Rectal smooth muscle tissue (tissue), 1 donor: ENCODE results near the gene THOC2.
"Not testable (repeated sequence)": the region's sequence is repeated elsewhere in the genome, so short reads cannot be mapped to it uniquely, and the experiment has no call there.

Experiments used
- H3K27ac ChIP-seq: one replicate; pipeline ENCODE4 v1.7.0; 2013; ENCODE audit warnings: low read depth, low read length, inconsistent platforms
- H3K27me3 ChIP-seq: one replicate; pipeline ENCODE4 v1.7.0; 2013; ENCODE audit warnings: low read length; ENCODE audit not compliant: control insufficient read depth, insufficient read depth
- H3K36me3 ChIP-seq: one replicate; pipeline ENCODE4 v1.7.0; 2013; ENCODE audit warnings: low read length; ENCODE audit not compliant: control insufficient read depth, insufficient read depth
- H3K4me1 ChIP-seq: one replicate; pipeline ENCODE4 v1.7.0; 2013; ENCODE audit warnings: low read length; ENCODE audit not compliant: control insufficient read depth, insufficient read depth
- H3K4me3 ChIP-seq: one replicate; pipeline ENCODE4 v1.7.0; 2013; ENCODE audit warnings: low read length
- H3K9ac ChIP-seq: one replicate; pipeline ENCODE4 v1.7.0; 2013; ENCODE audit warnings: low read length

The THOC2 gene

DNA sequence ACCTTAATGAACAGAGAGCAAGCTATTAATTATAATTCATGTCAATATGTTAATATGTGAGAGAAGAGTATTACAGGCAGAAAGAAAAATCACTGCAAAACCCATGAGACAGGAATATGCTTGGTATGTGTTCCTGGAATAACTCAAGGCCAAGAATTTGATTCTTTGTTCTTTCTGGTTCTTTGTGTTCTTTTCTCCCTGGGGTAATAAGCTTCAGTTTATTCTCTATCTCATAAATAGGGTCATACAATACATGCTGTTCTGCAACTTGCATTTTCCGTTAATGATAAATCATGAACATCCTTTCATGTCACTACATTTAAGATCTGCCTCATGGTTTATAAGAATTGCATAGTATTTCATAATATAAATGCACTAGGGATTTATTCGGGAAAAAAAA, 16.8 kb upstream of the THOC2 start:
- Histone ChIP-seq H3K36me3 (no peaks in the 10 kb centered on the region), H3K27me3 (no peaks in the 10 kb centered on the region), H3K4me1 (no peaks in the 10 kb centered on the region), H3K9ac (no peak overlapping the region), H3K27ac (no peak overlapping the region), H3K4me3 (no peak overlapping the region)

GRCh38 chrX:123745511-123745910, 12.7 kb upstream of the THOC2 start:
- Histone ChIP-seq H3K4me1 (no peaks in the 10 kb centered on the region), H3K27ac (peak overlapping the region; percentile 14), H3K9ac (no peak overlapping the region), H3K36me3 (no peaks in the 10 kb centered on the region), H3K27me3 (no peaks in the 10 kb centered on the region), H3K4me3 (no peak overlapping the region)

GRCh38 chrX:123743312-123743711, 10.5 kb upstream of the THOC2 start:
- Histone ChIP-seq H3K9ac (no peak overlapping the region), H3K4me1 (no peaks in the 10 kb centered on the region), H3K4me3 (no peak overlapping the region), H3K36me3 (no peaks in the 10 kb centered on the region), H3K27me3 (no peaks in the 10 kb centered on the region), H3K27ac (no peak overlapping the region)

DNA sequence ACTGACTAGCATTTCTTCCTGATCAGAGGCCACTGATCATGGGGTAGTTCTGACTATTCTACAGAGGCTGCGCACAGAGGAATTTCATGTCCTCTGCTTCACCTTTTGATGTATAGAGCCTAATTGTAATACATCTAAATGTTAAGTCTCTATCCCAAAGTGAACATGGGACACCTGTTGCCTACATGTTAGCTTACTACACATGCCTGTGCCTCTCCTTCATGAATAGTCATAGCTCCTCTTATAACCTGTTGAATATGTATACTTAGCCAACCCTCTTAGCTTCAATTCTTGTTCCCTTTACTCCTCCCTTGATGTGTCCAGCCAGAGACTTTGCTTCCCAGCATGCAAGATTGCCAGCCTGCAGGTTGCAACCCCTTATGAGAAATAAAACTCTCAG, 9.6 kb upstream of the THOC2 start:
- H3K4me3 ChIP-seq, result no peak overlapping the region

GRCh38 chrX:123740536-123740935, 7.7 kb upstream of the THOC2 start:
- no peak overlapping the region for H3K9ac ChIP-seq
- H3K27me3 ChIP-seq, result no peaks in the 10 kb centered on the region
- no peaks in the 10 kb centered on the region for H3K4me1 ChIP-seq
- H3K36me3 ChIP-seq, result no peaks in the 10 kb centered on the region
- no peak overlapping the region for H3K27ac ChIP-seq
- no peak overlapping the region for H3K4me3 ChIP-seq

More for the DNA sequence above, 9.6 kb upstream of the THOC2 start:
- Histone ChIP-seq H3K9ac (no peak overlapping the region), H3K27ac (no peak overlapping the region), H3K4me1 (no peaks in the 10 kb centered on the region), H3K27me3 (no peaks in the 10 kb centered on the region), H3K36me3 (no peaks in the 10 kb centered on the region)

GRCh38 chrX:123740006-123740405, 7.2 kb upstream of the THOC2 start:
- H3K27me3 ChIP-seq, result no peaks in the 10 kb centered on the region
- no peaks in the 10 kb centered on the region for H3K4me1 ChIP-seq
- H3K36me3 ChIP-seq, result no peaks in the 10 kb centered on the region
- H3K27ac ChIP-seq, result no peak overlapping the region
- H3K9ac ChIP-seq, result no peak overlapping the region
- H3K4me3 ChIP-seq, result no peak overlapping the region

DNA sequence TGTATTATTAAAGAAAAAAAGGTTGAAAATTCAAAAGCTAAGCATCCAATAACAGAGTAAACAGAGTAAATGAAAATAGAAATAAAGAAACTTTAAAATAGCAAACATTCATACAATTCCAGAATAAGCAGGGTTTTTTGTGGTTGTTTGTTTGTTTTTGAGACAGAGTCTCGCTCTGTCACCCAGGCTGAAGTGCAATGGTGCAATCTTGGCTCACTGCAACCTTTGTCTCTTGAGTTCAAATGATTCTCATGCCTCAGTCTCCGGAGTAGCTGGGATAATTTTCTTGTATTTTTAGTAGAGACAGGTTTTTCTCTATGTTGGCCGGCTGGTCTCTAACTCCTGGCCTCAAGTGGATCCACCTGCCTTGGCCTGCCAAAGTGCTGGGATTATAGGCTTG, 6.6 kb upstream of the THOC2 start:
- Histone ChIP-seq H3K9ac (no peak overlapping the region), H3K27ac (no peak overlapping the region), H3K4me3 (no peak overlapping the region), H3K4me1 (no peaks in the 10 kb centered on the region), H3K27me3 (no peaks in the 10 kb centered on the region), H3K36me3 (no peaks in the 10 kb centered on the region)

DNA sequence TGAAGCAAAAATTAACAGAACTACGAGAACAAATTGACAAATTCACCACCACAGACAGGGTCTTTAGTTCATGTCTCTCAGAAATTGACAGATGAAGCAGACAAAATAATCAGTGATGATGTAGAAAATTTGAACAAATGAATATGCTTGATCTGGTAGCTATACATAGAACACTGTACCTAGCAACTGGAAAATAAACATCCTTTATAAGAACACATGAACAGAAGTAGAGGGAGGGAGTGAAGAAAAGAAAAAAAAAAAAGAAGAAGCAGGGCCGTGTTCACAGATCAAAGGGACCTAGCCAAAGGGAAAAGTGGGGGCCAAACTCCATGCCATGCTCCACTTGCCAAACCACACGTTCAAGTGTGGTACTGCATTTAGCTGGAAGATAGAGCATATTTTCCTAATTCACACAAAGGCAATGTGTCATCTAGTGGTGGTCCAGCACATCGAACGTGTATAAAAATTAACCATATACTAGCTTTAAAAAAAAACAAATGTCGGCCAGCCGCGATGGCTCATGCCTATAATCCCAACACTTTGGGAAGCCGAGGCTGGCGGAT, 5.6 kb upstream of the THOC2 start:
- Histone ChIP-seq H3K27me3 (no peaks in the 10 kb centered on the region), H3K4me3 (no peak overlapping the region), H3K4me1 (no peaks in the 10 kb centered on the region), H3K9ac (no peak overlapping the region), H3K27ac (no peak overlapping the region), H3K36me3 (no peaks in the 10 kb centered on the region)

DNA sequence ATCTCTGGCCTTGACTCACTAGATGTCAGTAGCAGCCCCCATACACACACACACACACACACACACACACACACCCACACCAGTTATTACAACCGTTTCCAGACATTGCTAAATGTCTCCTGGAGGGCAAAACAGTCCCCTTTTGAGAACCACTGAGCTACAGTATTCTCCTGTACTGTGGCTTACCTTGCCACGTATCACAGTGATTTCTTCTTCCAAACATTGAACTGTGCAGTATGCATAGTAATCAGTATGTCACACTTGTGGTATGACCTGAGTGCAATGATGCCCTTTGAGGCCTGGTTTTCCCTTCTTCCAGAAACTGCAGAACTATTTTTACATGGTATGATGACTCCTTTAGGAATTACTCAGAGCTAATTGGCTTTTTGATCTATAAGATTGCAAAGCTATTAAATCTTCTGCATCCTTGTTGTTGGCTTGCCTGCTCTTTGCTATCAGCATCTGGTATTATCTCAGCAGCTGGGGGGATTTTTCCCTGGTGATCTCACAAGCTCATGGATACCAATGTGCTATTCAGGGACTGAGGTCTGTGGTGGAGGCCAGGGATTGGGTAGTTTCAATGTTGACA, 3.6 kb upstream of the THOC2 start:
- no peaks in the 10 kb centered on the region for H3K36me3 ChIP-seq
- no peak overlapping the region for H3K4me3 ChIP-seq
- no peaks in the 10 kb centered on the region for H3K4me1 ChIP-seq
- no peaks in the 10 kb centered on the region for H3K27me3 ChIP-seq
- H3K9ac ChIP-seq, result no peak overlapping the region
- H3K27ac ChIP-seq, result no peak overlapping the region

DNA sequence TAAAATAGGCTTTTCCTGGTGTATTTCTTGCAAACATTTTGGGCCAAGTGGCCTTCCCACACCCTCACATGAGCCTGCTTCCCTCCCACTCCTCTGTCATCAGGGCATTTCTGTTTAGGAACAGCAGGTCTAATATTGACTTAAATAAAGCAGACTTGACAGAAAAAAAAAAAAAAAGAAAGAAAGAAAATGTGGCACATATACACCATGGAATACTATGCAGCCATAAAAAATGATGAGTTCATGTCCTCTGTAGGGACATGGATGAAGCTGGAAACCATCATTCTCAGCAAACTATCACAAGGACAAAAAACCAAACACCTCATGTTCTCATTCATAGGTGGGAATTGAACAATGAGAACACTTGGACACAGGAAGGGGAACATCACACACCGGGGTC, 2.3 kb upstream of the THOC2 start:
- not testable (repeated sequence) for H3K27ac ChIP-seq, H3K36me3 ChIP-seq, H3K27me3 ChIP-seq, H3K4me1 ChIP-seq, H3K9ac ChIP-seq, H3K4me3 ChIP-seq

GRCh38 chrX:123734079-123734478, 1.2 kb upstream of the THOC2 start:
- H3K27ac ChIP-seq, H3K4me3 ChIP-seq, H3K4me1 ChIP-seq, H3K36me3 ChIP-seq, H3K27me3 ChIP-seq, H3K9ac ChIP-seq: not testable (repeated sequence)

DNA sequence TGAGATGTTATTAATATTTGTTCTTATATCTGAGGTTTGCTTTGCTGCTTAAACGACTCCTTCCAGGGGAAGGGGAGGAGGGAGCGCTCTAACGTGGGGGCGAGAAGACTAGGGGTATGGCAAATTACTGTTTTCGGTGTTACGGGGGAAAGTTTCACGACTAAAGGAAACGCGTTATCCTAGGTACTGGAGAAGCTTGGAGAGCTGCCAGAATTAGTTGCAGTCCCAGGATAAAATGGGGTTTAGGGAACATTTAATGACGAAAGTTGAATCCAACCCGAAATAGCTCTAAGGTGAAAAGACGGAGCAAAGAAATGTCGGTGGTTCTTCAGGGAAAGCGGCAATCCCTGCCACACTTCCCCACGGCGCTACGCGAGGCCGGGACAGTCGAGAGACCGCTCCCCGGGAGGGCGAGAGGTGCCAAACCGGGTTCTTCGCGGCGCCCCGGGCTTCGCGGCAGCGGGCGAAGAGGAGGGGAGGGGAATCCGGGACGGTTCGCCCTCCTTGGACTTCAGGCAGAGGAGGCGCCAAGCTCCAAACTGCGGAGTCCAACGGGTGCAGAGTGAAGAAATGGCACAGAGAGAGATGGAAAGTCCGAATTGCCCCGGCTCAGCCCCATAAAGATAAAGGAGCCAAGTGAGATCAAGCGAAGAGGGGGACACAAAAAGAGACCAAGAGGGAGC, 724 bp downstream of the THOC2 start:
- Histone ChIP-seq H3K9ac (peak overlapping the region; percentile 30), H3K4me1 (no peaks in the 10 kb centered on the region), H3K27ac (peak overlapping the region; percentile 83), H3K4me3 (peak overlapping the region; percentile 88), H3K27me3 (no peaks in the 10 kb centered on the region), H3K36me3 (no peaks in the 10 kb centered on the region)
